Esophagus muscularis mucosa (tissue), 4 donors: ENCODE data around the gene FASTK. TPM values are rescaled to one million over a fixed set of nuclear protein-coding genes. Genes with fewer than 3 reads are reported as not detected.
"Not testable (repeated sequence)": the region's sequence is repeated elsewhere in the genome, so short reads cannot be mapped to it uniquely, and the experiment has no call there.

Experiments used
- DNase-seq: peaks from one replicate; pipeline ENCODE4 v3.0.0-alpha.2; 2017; ENCODE audit errors: extremely low spot score
- H3K27ac ChIP-seq, 4 donors: fragments of 200-600 bp; sonication (generic); replicated peaks in 1 of 4; 1 replicate in 3 of 4; 2 replicates in 1 of 4; pipeline ENCODE4 v1.5.1; 2016 to 2019; ENCODE audit warnings: mild to moderate bottlenecking in 1 of 4
- H3K27me3 ChIP-seq, 4 donors: fragments of 200-600 bp; sonication (generic); one replicate each; pipeline versions ENCODE4 v1.5.1 to v1.6.0; 2016 to 2019
- H3K36me3 ChIP-seq, 4 donors: fragments of 200-600 bp; sonication (generic); one replicate each; pipeline ENCODE4 v1.5.1; 2016 to 2019
- H3K4me1 ChIP-seq, 4 donors: fragments of 200-600 bp; sonication (generic); one replicate each; pipeline ENCODE4 v1.5.1; 2016 to 2019
- H3K4me3 ChIP-seq, 4 donors: fragments of 200-600 bp; sonication (generic); 1 replicate in 2 of 4; 2 replicates in 2 of 4; pipeline ENCODE4 v1.5.1; 2016 to 2019; ENCODE audit warnings: mild to moderate bottlenecking in 4 of 4, moderate library complexity in 1 of 4
- H3K9me3 ChIP-seq, 4 donors: fragments of 200-600 bp; sonication (generic); 1 replicate in 3 of 4; 2 replicates in 1 of 4; pipeline ENCODE4 v1.5.1; 2016 to 2019
- CTCF ChIP-seq, 3 experiments: fragments of 200-600 bp in 2 of 3; fragments of 450-650 bp in 1 of 3; sonication (generic) in 2 of 3; IDR thresholded peaks; one replicate each; pipeline ENCODE4 v1.5.1; 2017 to 2019; ENCODE audit warnings: antibody characterized with exemption in 3 of 3, mild to moderate bottlenecking in 2 of 3, moderate library complexity in 1 of 3
- EP300 ChIP-seq: sonication (generic); formaldehyde crosslinking; IDR thresholded peaks from one replicate; pipeline ENCODE4 v1.6.1; 2017; ENCODE audit warnings: antibody characterized with exemption
- POLR2A ChIP-seq: fragments of 450-650 bp; IDR thresholded peaks from one replicate; pipeline ENCODE4 v1.6.1; 2017; ENCODE audit warnings: antibody characterized with exemption, moderate library complexity, mild to moderate bottlenecking, low read depth
- POLR2AphosphoS5 ChIP-seq, 2 donors: sonication (generic); formaldehyde crosslinking; IDR thresholded peaks; one replicate each; pipeline ENCODE4 v1.6.1; 2017; ENCODE audit warnings: antibody characterized with exemption in 2 of 2
- WGBS: methylation state at CpG from one replicate; pipeline ENCODE4 v1.1.5; 2018; 5-methylcytosine and 5-hydroxymethylcytosine counted together
- intact Hi-C: fragments of 100-400 bp; cut with DNase I; formaldehyde crosslinking; loops from one replicate; pipeline ENCODE4 v1.15.1; 2023
- total RNA-seq, 4 donors: library from RNA; depleted of rRNA; stranded (reverse); fragments of >200 nt; gene quantifications; one replicate each; pipeline versions ENCODE4 v1.1.0 to v1.2.1, GENCODE V29; 2016

Gene FASTK
- total RNA-seq, 4 donors from 2014 or later = 45.7 to 74.9 (median 60.4) TPM

DNA sequence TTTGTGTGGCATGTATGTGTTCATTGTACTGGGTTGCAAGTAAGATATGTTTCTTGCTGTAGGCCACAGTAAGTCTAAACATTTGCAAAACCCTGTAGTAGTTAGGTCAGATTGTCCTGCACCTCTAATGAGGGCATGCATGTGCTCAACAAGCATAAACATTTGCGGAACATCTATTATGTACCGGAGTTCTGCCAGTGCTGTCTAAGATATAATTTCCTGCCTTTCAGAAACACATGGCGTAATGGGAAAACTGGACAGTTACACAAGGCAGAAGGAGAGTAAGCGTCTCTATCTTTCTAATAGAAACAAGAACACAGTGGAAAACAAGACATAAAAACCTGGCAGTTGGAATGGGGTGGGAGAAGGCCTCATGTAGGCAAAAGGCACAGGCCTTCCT is 49.6 kb downstream of the FASTK start:
- H3K27me3 ChIP-seq = no peaks in the 10 kb centered on the region
- intact Hi-C loops = no loop called here
- H3K27ac ChIP-seq = no peak overlapping the region
- H3K9me3 ChIP-seq = no peaks in the 10 kb centered on the region
- TF ChIP-seq POLR2AphosphoS5 (IDR thresholded peaks at IDR 0.05) (no peak), POLR2A (no peak), CTCF (IDR thresholded peaks at IDR 0.05) (no peak), EP300 (no peak)
- no peak overlapping the region for H3K4me3 ChIP-seq
- DNase-seq = no peak
- 93% methylated on average over 4 of the region's 4 CpGs for WGBS
- H3K36me3 ChIP-seq = peaks cover 12 to 49% (median 23%) of the 10 kb centered on the region in 4 donors
- peaks cover 12 to 27% (median 19%) of the 10 kb centered on the region in 4 donors for H3K4me1 ChIP-seq

DNA sequence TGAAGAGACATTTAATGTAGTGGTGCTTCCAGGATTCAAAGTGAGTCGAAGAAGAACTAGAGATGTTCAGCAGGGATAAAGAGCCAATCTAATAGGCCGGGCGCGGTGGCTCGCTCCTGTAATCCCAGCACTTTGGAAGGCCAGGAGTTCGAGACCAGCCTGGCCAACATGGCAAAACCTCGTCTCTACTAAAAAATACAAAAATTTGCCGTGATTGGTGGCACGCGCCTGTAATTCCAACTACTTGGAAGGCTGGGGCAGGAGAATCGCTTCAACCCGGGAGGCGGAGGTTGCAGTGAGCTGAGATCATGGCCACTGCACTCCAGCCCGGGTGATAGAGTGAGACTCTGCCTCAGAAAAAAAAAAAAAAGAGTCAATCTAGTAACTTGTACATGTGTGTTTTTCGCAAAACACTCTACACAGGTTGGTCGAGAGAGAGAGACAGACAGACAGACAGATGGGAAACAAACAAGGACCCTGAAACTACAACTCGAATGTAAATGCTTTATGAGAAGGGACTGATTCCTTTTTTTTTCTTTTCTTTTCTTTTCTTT is 51.6 kb downstream of the FASTK start:
- DNase-seq = no peak
- intact Hi-C loops = loop anchor here (5.0 kb wide), 2 partner anchors 33 to 83 kb away; no protein-coding TSS in a partner anchor
- no peak for TF ChIP-seq EP300
- TF ChIP-seq CTCF (IDR thresholded peaks at IDR 0.05) = no peak
- no peak for TF ChIP-seq POLR2AphosphoS5 (IDR thresholded peaks at IDR 0.05)
- TF ChIP-seq POLR2A = no peak
- Histone ChIP-seq H3K27me3 (no peaks in the 10 kb centered on the region), H3K4me1 (peaks cover 7 to 27% (median 19%) of the 10 kb centered on the region in 4 donors), H3K36me3 (peaks cover 0 to 29% (median 7%) of the 10 kb centered on the region in 4 donors), H3K9me3 (no peaks in the 10 kb centered on the region), H3K4me3 (peak overlapping the region; percentile 69 to 91 (median 74)), H3K27ac (peak overlapping the region; percentile 80 to 88 (median 84))
- 63% methylated on average over 17 of the region's 17 CpGs for WGBS

DNA sequence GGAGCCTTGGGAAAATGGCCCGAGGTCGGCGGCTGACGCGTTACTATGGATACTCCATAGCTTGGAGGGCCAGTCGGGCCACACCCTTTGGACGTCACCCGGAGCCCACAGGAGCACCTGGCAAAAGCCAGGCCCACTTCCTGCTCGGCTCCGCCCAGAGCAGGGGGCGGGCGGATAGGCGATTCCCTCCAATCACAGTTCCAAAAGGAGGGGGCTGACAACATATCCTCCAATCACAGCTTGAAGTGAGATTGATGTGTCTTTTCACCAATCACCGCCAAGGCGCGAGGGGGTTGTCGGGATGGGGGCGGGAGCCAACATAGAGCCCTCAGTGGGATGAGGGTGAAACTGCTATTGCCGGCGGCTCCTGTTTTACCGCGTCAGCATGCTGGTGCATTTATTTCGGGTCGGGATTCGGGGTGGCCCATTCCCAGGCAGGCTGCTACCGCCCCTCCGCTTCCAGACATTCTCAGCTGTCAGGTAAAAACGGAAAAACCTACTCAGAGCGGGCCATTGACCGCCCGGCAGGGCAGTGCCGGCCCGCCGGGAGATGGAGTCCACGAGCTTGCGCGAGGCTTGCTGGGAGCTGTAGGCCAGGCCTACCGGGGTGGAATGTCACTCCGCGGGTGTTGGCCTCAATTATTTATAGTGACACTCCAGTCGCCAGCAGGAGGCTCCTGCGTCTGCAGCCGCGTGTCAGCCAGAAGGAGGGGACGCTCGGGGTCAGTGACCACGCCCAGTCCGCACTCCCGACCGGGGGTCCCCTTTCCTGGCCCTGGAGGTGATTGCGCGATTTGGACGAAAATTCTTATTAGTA is 52.3 kb downstream of the FASTK start, which contains the start of gene ABCB8:
Gene ABCB8, plus strand, starts transcription at position 320 of the 817 bp plus-strand sequence. Its CDS starts 66 bp downstream, at position 386.
- Histone ChIP-seq H3K4me3 (peak within 1 kb of the TSS; percentile 69 to 91 (median 74)), H3K9me3 (no peaks in the 10 kb centered on the region), H3K27ac (peak within 1 kb of the TSS; percentile 80 to 88 (median 84)), H3K4me1 (peaks cover 7 to 27% (median 19%) of the 10 kb centered on the region in 4 donors), H3K36me3 (peaks cover 0 to 22% (median 4%) of the 10 kb centered on the region in 4 donors), H3K27me3 (peaks cover 0 to 1% (median 0%) of the 10 kb centered on the region in 4 donors)
- TF ChIP-seq CTCF (IDR thresholded peaks at IDR 0.05) = peak; percentile 42 to 54 (median 49)
- peak; percentile 74 to 82 for TF ChIP-seq POLR2AphosphoS5 (IDR thresholded peaks at IDR 0.05)
- peak; percentile 48 for TF ChIP-seq POLR2A
- TF ChIP-seq EP300 = no peak
- DNase-seq = peak; percentile 99
- intact Hi-C loops = loop anchor here (5.0 kb wide), 2 partner anchors 34 to 84 kb away; no protein-coding TSS in a partner anchor
- under 1% methylated on average over 19 of the region's 53 CpGs for WGBS

DNA sequence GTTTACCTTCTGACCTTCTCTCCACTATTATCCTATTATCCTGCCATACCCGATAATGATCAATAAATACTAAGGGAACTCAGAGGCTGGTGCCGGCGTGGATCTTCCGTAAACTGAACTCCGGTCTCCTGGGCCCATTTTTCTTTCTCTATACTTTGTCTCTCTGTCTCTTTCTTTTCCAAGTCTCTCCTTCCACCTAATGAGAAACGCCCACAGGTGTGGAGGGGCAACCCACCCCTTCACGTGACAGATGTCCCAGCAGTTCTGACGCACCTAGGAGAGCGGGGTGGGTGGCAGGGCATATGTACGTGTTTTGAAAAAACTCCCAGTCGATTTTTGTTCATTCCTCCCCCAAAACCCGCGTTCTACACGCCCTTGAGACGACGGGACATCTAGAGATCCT is 52.9 kb downstream of the FASTK start:
- 18% methylated on average over 16 of the region's 16 CpGs for WGBS
- not testable (repeated sequence) for DNase-seq
- intact Hi-C loops = loop anchor here (5.0 kb wide), 2 partner anchors 35 to 85 kb away; no protein-coding TSS in a partner anchor

GRCh38 chr7:151026771-151027727 is 53.6 kb downstream of the FASTK start:
- H3K9me3 ChIP-seq, H3K27me3 ChIP-seq, H3K36me3 ChIP-seq, DNase-seq: not testable (repeated sequence)
- intact Hi-C loops = loop anchor here (5.0 kb wide), 2 partner anchors 35 to 85 kb away; no protein-coding TSS in a partner anchor
- Histone ChIP-seq H3K4me3 (peak overlapping the region in 2 of 4 donors; percentile 69 to 73), H3K4me1 (peaks cover 7 to 27% (median 19%) of the 10 kb centered on the region in 4 donors), H3K27ac (peak overlapping the region in 3 of 4 donors; percentile 83 to 88 (median 85))
- 49% methylated on average over 19 of the region's 19 CpGs for WGBS

More for the DNA sequence above, 52.9 kb downstream of the FASTK start:
- H3K9me3 ChIP-seq, H3K27me3 ChIP-seq: not testable (repeated sequence)
- Histone ChIP-seq H3K36me3 (peaks cover 0 to 16% (median under 1%) of the 10 kb centered on the region in 4 donors), H3K4me1 (peaks cover 7 to 27% (median 19%) of the 10 kb centered on the region in 4 donors), H3K4me3 (peak overlapping the region; percentile 69 to 91 (median 74)), H3K27ac (peak overlapping the region; percentile 80 to 88 (median 84))
